Ovary (tissue), 3 donors: ENCODE results near the gene SLC27A2.

ENCODE experiments used
- CTCF ChIP-seq, 3 donors: fragments of 450-650 bp in 2 of 3; fragments of 200-600 bp in 1 of 3; IDR thresholded peaks; one replicate each; pipeline versions ENCODE4 v1.5.1 to v1.8.0; 2016 to 2022; ENCODE audit warnings: antibody characterized with exemption in 3 of 3, mild to moderate bottlenecking in 1 of 3
- POLR2A ChIP-seq: fragments of 450-650 bp; IDR thresholded peaks from one replicate; pipeline ENCODE4 v1.6.1; 2017; ENCODE audit warnings: antibody characterized with exemption, mild to moderate bottlenecking, moderate library complexity
- donor health status: DM: no; HTN: no; CAD: no.

GRCh38 chr15:50218691-50219090, 36.7 kb downstream of the SLC27A2 start:
- no peak for TF ChIP-seq CTCF (IDR thresholded peaks at IDR 0.05)
- no peak for TF ChIP-seq POLR2A
